Anterior cingulate cortex (tissue), 58 donors: ENCODE data around the gene IRAK3.
"Not testable (repeated sequence)": the region's sequence is repeated elsewhere in the genome, so short reads cannot be mapped to it uniquely, and the experiment has no call there.

ENCODE experiments used
- DNase-seq, 58 donors: peaks; one replicate each; lab custom pipeline; 2025; lab: John Stamatoyannopoulos, UW

Gene IRAK3

DNA sequence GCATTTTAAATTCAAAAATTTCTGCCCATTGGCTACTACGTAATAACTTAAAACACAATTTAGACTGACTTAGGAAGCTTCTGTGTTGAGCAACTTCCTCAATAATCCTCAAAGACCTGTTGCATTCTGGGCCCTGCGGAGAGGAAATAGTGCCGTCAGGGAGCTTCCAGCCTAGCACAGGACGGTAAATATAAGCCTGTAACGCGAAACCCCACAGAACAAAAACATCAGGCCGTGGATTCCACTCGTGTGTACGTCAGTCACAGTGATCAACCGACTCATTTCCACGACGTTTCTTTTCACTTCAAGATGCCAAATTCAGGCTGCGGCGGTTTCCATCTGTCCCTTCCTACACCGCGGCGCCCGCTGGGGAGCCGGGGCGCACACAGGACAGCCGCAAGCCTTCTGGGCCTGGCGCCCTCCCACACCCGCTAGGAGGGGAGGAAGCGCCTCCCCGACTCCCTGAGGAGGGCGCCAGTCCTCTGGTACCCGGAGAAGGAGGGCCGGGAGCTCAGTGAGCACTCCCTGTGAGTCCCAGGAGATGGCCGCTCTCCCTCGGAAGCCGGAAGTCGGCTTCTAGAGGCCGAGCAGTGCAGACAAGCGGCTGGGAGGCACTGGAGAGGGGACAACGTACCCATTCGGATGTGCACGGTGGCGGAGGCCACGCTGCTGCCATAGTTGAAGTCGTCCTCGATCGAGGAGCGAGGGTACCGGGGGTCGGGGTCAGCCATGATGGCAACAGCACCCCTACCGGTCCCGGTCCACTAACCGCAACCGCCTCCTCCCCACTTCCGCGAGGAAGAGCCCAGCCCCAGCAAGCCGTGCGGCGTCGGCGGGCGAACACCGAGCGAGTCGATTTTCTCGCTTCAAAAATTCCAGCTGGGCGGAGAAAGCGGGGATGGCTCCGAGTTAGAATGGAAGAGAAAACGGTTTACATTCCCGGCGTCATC is 19.5 kb upstream of the IRAK3 start, which contains the start of gene TMBIM4:
TSS of gene TMBIM4 (minus strand) at position 776 of the 950 bp plus-strand sequence. CDS start at position 731, 45 bp downstream.
- DNase-seq, result peak; percentile 63 to 97 (median 87)

DNA sequence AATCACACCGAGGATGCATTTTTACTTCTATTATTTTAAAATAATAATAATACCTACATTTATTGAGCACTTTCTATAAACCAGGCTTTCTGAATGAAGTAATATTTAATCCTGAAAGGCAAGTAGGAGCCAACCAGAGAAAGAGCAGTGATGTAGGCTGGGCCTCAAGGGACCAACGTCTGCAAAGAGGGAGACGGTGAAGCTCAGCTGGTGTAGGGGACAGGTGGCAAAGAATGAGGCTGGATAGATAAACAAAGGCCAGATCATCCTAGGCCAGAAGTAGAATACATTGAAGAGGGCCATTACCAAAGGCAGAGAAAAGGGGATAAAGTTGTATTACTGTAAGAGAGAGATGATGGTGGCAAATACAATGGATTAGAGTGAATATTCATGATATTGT is 18.4 kb upstream of the IRAK3 start:
- no peak for DNase-seq

DNA sequence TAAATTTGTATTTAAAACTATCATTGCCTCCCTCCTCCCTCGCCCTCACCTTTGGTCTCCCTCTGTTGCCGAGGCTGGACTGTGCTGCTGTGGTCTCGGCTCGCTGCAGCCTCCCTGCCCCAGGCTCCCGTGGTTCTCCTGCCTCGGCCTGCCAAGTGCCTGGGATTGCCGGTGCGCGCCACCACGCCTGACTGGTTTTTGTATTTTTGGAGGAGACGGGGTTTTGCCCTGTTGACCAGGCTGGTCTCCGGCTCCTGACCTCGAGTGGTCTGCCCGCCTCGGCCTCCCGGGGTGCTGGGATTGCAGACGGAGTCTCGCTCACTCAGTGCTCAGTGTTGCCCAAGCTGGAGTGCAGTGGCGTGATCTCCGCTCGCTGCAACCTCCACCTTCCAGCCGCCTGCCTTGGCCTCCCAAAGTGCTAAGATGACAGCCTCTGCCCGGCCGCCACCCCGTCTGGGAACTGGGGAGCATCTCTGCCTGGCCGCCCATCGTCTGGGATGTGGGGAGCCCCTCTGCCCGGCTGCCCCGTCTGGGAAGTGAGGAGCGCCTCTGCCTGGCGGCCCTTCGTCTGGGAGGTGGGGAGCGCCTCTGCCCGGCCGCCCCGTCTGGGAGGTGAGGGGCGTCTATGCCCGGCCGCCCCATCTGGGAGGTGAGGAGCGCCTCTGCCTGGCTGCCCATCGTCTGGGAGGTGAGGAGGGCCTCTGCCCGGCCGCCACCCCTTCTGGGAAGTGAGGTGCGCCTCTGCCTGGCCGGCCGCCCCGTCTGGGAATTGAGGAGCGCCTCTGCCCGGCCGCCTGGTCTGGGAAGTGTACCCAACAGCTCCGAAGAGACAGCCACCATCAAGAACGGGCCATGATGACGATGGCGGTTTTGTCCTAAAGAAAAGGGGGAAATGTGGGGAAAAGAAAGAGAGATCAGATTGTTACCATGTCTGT is 14.4 kb upstream of the IRAK3 start:
- DNase-seq, result not testable (repeated sequence)

DNA sequence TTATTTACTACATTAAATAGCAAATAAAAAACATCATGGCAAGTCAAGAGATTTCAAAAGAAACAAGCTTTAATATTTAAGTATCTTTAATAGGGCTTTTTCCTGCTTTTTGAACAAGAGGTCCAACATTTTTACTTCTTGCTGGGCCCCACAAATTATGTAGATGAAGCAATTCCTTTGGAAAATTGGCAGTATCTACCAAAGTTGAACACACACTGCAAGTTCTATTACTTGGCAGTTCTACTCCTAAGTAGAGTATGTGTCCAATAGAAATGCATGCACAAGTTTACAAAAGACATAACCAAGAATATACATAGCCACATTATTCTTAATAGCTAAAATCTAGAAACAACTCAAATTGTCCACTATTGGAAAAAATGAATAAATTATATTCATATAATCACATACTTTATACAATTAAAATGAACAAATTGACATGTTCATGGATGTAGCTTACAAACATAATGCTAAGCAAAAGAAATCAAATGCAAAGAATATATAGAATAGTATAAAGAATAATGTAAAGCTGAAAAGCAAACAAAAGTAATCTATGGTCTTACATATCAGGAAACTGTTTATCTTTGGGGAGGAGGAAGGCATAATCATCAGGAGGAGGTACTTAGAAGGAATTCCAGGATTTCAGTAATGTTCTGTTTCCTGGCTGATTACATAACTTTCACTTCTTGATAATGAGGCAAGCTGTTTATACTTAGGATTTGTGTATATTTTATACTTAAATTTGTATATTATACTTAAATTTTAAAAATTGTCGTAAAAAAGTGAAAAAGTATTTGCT is 12.7 kb upstream of the IRAK3 start:
- no peak for DNase-seq

DNA sequence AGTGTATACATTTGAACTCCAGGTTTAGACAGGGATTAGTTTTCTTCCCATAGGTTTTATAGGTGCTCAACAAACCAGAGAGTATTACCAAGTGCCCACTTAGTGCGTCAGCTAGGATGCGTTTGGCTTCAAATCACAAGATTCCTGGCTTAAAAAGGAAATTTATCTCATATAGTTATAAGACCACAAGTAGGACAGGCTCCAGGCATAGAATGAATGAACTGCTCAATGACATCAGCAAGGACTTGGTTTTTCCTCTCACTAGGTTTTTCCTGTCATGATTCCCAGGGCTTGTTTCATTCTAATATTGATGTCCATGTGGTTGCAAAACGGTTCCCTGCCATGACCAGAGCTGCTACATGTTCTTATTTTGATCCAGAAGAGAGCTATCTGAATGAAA is 6.1 kb upstream of the IRAK3 start:
- no peak for DNase-seq

DNA sequence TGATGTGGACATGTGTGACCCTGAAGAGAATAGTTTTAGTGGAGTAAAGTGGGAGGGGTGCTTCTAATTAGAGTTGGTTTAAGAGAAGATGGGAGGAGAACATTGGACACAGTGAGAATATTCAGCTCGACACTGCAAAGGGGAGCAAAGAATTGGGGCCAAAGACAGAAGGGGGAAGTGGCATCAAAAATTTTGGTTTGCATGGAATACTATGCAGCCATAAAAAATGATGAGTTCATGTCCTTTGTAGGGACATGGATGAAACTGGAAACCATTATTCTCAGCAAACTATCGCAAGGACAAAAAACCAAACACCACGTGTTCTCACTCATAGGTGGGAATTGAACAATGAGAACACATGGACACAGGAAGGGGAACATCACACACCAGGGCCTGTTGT is 4.2 kb upstream of the IRAK3 start:
- not testable (repeated sequence) for DNase-seq

DNA sequence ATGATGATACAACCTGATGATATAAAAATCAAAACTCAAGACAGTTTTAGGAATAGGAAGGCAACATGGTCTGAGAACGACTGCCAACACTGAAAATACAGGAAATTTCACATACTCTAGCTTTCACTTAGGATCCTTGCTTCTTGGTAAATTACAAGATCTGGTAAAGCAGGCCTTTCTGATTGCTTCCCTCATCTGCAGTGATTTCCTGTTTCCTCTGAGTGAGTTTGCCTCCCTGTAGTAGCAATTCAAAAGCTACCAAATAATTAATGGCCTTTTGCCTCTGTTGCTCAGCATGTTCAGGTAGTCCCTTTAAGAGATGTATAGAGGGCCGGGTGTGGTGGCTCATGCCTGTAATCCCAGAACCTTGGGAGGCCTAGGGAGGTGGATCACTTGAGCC is 2.0 kb upstream of the IRAK3 start:
- no peak for DNase-seq

DNA sequence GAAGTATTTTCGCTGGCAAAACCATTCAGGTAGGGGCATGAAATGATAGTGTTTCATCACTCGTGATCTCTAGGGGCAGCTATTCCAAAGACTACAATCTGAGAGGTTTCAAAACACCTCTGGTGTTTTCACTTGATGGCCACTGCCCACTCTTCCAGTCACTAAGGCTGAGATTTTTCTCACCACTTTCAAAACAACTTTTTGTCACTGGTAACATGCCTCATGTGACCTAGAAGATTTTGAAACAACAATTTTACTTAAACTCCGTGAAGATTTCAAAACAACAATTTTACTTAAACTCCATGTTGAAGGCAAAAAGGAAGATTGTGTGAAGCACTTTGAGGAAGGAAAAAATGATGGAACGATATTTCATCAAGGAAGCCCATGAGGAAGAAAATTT is 1.2 kb upstream of the IRAK3 start:
- no peak for DNase-seq

DNA sequence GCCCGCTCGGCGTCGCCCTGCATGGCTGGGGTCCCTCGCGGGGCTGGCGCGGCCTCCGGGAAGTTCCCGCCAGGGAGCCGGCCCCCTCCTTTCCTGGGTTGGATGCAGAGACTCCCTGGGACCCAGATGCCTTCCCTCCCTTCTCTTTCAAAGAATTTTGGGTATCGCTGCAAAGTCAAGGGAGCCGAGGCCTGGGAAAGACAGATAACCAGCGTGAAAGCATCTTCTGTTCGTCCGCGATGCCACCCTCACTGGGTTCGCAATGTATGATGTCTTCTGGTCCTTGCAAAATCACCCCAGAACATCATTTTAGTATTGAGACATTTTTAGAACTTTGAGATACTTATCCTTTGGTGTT is 451 bp downstream of the IRAK3 start:
- no peak for DNase-seq

DNA sequence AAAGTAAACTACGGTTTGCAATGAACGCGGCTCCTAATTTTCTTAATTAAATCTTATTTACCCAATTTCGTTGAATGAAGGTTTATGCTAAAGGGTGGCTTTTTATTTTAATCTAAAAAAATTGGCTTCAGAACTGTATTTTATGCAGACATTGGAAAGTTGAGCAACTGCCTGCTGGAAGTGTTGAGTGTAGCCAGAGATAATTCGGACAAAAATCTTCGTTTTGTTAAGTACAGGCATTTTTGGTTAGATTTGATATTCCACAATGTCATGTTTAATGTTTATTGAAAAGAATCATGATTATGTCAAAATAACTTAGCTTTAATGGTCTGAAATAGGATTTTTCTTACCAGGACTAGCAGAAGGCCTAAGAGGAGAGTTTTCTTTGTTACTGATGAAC is 875 bp downstream of the IRAK3 start:
- DNase-seq, result no peak

DNA sequence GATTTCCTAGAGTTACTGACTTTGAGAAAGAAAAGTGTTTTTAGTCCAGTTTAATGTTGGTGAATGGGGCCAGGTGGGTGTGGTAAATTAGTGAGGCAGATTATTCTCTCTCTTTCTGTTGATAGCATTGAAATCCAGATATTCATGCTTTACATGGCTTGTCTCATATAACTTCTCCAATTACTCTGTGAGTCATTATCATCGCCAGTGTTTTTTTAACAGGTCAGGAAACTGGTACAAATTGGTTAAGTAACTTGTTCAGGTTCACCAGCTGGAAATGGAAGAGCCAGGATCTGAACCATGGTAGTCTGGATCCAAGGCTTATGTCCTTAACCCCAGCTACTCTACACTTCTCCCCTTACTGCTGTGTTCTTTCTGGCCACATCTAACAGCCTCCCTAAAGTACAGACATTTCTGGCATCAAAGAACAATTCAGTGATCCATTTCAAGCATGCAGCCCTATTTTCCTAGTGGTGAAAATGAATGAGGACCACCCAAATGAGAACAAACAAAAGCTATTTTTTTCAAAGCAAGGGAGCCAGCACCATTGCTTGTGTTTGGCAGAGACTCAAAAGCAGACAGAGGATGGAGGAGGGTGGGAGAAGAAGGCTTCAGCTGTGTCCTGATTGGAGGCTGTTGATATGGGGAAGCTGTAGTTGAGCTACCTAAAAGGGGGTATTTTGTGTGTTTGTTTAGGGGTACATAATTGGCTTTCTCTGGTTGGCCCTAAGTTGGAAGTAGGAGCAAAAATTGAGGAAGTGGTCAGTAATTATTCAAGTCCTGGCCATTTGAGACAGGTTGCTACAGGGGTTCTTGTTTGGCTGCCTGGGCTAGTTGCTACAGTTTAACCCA is 1.7 kb downstream of the IRAK3 start:
- no peak for DNase-seq

DNA sequence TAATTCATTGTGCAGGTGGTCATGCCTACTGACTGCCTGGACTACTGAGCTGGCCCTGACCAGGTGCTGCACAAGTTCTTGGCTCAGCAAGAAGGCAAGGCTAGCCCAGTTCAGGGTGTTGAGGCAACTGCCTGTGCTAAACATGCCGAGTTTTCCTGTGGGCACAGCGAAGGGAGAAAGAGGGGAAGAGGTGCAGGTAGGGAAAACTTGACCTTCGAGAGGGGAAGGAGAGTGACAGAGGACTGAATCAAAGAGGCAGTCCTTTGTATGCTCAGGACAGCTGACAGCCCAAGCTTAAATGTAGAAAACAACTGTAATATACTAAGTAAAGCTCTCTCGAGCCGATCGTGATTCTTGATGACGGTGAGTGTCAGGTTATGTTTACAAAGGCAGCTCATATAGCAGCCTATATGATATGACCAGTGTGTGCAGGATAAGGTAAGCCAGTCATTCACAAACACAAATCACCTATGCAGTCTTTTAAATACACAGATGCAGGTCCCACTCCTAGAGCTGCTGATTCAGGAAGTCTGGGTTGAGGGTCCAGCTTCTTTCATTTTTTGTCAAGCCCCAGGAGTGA is 2.6 kb downstream of the IRAK3 start:
- DNase-seq, result no peak

DNA sequence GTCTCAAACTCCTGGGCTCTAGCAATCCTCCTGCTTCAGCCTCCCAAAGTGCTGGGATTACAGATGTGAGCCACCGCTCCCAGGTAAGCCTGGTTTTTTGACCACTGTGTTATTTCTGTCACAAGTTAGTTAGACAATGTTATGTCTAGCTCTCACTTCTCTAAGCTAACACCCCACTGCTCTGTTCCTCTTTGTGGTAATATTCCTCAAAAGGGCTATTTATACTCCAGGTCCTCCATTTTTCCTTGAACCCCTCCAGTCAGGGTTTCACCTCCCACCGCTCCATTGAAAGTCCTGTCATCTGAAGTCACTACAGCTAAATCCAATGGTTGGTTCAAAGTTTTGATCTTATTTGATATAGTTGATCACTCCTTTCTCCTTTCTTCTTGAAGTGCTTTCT is 5.1 kb downstream of the IRAK3 start:
- DNase-seq, result no peak

DNA sequence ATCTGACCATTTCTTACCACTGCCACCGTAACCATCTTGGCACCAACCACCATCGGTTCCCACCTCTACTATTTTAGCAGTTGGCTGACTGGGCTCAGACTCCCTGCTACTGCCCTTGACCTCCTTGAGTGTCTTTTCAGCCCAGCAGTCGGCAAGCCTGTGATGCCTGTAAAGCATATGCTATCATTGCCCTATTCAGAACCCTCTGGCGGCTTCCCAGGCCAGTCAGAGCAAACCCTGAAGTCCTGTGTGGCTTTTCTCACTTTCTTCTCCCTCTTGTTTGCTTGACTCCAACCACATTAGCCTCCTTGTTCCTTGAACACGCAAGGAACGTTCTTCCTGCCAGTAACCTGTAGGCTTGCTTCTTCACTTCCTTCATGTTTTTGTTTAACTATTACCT is 6.2 kb downstream of the IRAK3 start:
- no peak for DNase-seq

DNA sequence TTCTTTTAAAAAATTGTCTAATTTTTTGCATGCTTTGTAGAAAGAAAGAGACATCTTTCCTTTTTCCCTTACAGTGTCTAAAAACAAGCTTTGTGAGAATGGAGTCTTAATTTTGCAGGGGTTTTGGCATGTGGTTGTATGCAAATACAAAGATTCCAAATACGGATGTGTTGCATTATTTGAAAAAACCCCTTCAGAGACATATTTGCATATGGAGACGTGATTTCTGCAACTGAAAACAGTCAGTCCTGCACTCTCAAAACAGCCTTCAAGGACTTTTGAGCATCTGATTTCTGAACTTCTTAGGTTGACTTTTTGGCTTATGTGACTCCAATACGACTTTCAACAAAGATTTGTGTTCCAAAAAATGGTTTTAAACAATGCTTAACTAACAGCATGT is 7.8 kb downstream of the IRAK3 start:
- no peak for DNase-seq

DNA sequence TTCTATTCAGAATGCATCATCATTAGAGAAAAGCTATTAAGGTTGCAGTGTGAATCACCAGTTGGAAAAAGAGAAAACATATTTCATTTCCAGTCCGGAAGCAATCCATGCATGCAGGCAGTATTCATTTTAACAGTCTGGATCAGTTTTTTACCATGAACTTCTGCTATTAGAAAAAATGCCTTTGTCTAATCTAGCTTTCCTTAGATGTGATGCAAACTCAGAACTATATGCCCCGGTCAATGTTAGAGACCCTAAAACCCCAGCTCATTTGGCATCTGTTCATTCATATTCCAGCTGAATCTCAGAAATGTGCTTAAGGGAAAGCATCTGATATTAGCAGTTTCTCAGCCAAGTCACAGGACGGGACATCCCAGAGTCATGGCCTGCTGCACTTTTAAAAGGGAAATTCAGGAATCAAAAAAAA is 8.5 kb downstream of the IRAK3 start:
- no peak for DNase-seq

DNA sequence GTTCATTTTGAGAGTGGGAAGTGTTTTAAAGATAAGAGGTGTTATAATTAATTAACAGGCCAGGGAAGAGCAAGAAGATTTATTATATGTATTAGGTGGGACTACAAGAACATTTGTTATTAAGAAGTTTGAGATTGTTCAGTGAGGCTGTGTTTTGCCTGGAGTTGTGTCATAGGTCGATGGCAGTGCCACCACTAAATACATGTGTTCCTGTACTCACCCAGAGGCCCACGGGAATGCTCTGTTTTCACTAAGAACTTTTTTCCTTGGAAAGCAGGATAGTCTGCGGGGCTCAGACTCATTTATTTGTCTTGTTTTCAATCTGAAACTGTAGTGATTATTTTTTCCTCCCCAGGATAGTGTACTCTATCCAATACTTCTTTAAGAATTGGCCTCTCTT is 10.1 kb downstream of the IRAK3 start:
- DNase-seq, result no peak

DNA sequence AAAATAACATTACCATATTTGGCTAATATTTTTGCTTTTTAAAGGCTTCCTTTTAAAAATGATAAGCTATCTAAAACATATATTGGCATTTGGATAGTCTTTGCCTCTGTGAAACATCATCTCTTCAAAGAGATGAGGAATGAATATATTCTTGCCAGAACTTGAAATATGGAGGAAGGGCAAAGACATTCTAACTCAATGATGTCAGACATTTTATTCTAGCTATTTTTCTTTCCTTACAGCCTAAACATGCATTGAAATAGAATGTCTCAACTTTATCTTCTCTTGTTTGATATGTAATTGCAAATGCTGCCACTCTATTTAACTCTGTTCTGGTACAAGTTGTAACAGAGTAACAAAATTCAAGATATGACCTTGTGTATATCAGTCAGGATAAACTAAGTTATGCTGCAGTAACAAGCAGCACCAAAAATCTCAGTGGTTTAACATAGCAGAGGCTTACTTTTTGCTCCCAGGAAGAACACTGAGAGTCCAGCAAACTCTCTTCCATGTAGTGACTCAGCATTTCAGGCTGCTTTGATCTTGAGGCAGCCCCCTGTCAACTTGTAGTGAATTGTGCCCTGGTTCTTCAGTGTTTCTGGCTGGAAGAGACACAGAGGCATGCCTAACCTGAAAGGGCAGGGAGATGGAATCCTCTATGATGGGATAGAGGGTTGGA is 11.0 kb downstream of the IRAK3 start:
- DNase-seq, result no peak

DNA sequence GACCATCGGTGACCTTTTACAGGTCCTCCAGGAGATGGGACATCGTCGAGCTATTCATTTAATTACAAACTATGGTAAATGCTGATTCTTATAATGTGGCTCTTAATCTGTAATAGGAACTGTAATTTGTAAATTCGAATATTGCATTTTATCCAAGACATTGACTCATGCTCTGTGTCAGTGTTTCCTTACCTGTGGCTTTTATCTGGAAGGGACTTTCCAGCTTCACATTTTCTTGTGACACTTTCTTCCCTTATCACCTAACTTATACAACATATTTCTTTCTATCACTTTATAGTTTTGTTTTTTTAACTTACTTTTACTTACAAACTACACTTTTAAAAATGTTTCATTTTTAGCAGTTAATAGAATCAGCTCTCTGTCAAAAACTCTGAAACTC is 14.8 kb downstream of the IRAK3 start:
- no peak for DNase-seq
